HG02763 (cell line): Measurements from ENCODE around the gene DPP4.
"Not testable (repeated sequence)": the region's sequence is repeated elsewhere in the genome, so short reads cannot be mapped to it uniquely, and the experiment has no call there.

Source experiments
- ATAC-seq: cut with Tn5 transposase; IDR thresholded peaks from one replicate; pipeline ENCODE4 v1.9.1; 2021; ENCODE audit warnings: mild to moderate bottlenecking, moderate library complexity; ENCODE audit not compliant: unreplicated experiment

Gene DPP4

DNA sequence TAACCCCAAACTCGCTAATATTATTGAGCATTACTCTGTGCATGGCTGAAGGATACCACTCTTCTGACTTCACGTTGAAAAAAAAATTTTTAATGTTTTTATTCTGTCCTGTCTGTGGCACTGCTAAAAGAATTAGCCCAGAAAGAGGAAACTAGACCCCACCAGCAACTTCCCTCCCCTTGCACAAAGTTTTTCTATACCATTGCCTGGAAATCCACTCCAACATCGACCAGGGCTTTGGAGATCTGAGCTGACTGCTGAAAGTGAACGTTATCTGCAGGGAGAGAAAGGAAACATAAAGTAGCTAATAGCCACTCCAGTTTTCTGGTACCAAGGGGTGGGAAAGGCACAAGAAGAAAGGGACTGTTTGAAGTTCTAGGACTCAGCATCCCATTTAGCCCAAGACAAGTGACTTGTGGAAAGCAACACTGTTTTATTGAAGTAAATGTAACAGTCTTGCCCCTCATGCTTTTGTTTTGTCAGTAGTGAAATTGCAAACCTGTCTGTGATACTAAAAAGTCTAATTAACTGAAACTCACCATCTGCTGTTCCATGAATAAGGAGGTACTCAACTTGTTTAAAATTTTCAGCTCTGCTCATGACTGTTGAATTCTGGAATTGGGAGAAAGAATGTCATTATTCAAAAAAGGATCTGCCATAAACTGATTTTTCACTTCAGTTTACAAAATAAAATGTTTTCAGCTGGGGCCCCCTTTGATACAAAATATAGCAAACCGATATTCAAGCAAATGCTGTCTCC lies 79.1 kb downstream of the DPP4 start:
- ATAC-seq, result no peak

DNA sequence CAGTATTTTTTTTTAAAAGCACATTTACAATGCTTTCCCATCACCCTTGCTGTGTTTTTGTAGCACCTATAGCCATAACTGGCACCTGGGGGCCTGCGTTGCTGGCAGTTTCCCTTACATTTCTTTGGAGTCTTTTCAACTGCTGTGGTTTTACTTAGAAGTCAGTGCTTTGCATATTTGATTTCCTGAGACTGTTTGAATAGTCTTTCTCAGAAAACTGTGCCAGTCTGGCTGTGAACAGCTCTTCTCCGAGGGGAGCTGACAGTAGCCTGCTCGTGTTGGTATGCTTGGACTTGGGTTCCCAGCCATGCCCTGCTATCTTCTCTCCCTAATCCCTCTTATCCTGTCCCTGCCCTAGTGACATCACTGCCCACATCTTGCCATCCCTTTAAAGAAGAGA lies 81.5 kb downstream of the DPP4 start:
- ATAC-seq, result peak; percentile 82

DNA sequence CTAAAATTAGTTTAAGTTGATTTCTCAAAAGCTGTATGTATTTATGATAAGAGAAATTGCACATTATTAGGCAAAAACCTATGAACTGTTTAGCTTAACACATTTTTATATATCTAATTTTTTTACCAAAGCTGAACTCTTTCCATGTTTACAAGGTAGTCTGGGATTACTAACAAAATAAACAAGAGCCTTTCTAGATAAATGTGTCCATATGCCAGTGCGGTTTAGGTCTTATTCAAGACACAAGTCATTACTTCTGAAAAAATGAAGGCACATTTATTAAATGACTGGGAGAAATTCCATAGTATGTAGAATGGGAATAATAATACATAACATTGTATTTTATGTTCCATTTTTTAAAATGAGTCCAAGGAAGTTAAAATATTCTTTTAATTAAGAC lies 82.0 kb downstream of the DPP4 start:
- no peak for ATAC-seq

DNA sequence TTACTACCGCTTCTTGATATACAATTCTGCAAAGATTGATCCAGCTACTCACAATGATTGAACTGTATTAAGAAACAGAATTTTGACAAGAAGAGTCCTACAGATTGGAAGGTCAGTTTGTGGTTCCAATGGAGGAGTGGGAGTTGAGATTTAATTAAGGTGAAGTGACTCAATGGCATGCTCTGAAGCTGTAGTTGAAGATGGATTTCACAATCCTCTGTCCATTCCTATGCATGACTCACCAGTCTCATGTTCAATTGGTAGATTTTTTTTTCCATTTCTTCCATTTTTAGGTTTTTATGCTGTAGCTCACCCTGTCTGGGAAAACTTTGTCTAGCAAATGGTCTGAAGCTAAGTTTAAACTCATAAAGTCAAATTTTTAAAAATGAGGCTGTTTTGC lies 83.3 kb downstream of the DPP4 start:
- no peak for ATAC-seq

DNA sequence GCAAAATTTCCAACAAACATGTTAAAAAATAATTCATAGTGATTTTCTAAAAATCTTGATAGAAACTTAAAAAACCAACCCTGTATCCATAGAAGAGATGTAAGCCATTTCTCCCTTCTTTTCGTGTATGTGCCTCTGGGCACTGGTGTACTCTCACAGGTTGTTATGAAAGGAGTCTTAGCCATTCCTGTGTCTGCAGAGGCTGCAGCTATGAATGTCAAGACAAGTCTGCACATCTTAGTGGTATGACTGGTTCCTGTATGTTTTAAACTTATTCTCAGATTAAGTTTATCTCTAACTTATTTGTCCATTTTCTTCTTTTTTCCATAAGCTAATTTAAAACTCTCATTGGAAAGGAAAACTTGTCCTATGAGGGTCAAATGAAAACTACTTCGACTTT lies 84.0 kb downstream of the DPP4 start:
- ATAC-seq, result no peak

DNA sequence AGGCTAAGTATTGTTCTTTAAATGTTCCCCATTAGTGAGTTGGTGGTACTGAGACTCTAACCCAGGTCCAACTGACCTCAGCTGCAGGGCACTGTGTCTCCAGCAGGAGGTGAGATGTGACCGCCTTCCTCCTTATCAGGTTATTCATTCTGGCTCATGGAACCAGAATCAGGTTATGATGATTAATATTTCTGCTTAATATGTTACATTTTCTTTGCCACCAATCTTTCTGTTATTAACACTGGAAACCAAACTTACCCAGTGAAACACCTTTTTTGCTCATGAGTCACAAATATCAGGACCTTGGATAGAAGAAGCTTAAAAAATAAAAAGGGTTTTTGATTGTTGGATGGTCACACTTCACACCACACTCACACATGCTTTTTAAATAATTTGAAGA lies 85.4 kb downstream of the DPP4 start:
- no peak for ATAC-seq

DNA sequence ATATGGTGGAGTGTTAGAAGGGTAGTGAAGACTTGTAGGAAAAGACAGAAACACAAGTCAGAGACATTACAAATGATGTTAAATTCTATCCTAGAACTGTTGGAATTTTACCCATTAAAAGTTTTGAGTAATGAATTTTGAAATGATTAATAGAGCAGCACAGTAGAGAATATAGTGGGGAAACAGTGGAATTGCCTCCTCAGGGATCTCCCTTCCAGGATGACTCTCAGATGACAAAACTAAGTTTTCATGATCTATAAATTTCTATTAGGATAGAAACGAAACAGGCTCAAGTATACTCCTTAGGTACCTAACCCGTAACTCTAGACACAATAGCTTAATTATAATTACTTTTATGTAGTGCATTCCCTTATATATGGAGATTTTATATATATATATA lies 86.7 kb downstream of the DPP4 start:
- no peak for ATAC-seq

DNA sequence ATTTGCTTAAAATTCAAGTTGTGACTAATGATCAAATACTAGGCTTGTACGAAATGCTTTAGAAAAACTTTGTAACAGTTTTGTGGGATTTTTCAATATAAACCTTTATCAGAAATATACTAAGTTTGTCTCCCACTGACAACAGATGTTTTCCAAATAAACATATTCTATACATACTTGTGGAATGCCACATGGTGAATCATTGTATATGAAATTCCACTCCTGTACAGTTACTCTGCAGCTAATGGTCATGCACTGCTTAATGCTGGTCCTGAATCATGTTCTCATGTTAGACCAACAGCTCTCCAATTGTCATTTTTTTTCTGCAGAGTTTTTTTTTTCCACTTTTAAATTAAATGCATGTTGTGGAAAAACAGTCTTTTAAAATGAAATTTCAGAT lies 90.1 kb downstream of the DPP4 start:
- no peak for ATAC-seq

DNA sequence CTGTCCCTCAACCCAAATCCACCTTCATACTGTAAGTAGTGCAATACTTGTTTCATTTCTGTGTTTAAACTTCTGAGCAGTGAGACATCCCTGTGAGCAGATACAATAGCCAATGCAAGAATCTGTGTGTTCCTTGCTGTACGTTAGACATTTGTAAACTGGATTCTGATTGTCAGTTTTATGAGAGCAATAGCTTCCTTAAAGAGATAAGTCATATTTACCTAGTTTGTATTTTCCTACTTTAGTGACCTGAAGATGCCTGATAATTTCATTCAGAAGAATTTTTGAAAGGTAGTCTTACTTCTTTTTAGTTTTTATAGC lies 90.7 kb downstream of the DPP4 start:
- ATAC-seq, result no peak

DNA sequence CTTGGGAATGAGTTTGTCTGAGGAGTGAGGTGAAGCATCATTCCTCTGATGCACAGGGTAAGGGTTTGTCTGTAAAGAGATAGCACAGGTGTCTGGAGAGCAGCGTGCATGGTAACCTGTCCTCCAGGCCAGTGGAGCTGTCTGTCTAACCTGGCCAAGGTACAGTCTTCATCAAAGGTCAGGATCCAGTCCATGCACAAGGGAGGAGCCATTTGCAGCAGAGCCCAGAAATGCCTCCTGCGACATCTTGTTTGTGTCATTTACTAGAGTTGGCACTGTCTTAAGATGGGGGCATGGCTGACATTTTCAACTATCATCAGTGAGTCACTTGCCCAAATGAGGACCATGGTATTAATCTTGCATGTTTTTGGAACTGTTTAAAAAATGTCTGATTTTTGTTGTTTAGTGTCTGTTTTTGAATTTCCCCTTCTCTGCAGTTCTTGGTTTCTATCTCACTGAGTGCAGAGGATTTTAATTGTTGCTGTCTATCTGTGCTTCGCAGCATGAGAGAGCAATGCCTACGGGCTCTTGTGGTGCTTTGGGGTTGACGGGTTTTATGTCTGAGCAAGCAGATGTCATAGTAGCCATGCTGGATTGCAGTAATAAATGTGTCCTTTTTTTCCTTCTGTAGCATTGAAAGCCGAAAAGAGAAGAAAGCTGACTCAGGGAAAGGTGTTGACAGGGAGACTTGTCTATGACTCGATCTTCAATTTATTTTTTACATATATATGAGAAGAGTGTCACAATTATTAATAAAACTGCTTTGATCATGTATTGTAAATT lies 91.3 kb downstream of the DPP4 start:
- no peak for ATAC-seq

DNA sequence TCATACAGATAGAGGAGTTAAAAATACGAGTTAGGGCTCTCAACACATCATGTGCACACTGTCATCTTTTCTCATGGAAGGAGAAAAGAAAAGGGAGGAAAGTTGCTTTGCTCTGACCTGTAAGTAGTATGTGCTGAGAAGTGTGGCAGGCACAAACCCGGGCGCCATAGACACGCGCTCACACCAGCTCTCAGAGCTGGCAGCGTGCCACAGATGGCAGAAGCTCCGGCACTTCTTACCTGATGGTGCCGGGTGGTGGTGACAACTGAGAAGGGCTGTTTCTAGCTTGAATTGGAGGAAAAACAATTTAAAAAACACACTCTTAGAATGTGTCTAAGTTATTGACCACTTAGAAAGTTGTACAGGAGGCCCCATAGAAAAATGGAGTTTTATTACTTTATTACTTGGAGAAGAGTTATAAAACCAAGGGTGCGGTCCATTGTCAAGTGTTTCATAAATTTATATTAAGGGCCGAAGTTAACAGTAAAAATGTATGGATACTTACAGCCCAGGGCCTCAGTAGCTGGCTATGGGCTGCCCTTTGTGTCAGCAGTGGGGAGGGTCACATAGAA lies 92.2 kb downstream of the DPP4 start:
- ATAC-seq, result no peak

DNA sequence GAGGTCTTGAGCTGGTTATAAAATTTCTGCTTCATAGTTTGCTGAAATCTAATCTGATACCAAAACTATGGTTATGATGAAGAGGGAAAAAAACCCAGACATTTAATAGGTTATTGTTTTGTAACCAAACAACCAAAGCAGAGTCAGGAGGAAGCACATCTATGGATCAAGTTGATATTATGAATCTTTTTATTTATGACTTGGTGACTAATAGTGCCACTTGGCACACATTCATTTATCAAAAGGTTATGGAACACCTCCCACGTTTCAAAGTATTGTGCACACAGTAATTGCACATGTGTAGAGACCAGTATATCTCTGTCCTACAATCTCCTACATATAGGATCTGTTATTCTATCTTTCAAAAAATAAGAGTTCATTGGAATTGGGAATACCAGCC lies 93.0 kb downstream of the DPP4 start:
- no peak for ATAC-seq

DNA sequence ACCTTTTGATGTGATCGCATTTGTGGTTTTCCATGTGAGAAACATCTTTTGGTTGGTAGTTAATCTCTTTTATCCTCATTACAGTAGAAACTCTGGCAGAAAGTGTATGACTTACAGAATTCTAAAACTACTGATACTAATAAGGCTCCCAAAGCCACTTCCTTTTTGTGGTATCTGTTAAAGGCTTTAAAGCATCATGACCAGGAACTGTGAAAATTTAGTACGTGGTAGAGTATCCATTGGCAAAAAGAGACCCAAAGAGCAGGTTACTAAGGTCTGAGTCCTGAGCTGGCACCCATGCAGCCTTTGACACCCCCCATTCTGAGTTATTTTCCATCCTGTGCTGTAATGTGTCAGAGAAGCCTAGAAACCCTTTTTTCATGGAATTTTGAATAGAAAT lies 94.5 kb downstream of the DPP4 start:
- ATAC-seq, result no peak

DNA sequence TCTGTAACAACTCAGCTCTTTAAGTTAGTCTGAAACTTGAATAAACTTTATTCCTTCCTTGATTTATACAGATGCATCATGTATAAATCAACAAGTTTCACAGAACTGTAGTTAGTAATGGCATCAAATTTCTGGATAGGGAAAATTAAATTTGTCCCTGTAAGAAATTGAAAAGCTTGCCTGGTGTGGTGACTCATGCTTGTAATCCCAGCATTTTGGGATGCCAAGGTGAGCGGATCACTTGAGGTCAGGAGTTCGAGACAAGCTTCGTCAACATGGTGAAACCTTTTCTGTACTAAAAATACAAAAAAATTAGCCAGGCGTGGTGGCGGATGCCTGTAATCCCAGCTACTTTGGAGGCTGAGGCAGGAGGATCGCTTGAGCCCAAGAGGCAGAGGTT lies 96.1 kb downstream of the DPP4 start:
- not testable (repeated sequence) for ATAC-seq

DNA sequence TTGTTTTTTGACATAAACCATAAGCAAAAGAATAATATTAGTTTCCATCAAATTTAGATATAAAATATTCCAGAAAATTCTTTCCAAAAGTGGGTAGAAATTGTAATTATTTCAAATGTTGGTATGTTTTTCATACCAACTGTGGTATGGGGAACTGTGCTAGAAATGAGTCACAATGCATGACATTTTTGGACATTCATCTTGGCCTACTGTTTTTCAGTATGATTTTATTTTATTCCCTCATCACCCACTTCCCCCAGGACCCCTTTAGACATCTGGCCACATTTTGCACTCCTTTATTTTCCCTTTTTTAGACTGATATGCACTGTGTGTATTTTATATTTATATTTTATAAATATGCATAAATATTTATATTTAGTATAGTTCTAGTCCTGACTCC lies 97.1 kb downstream of the DPP4 start:
- no peak for ATAC-seq

DNA sequence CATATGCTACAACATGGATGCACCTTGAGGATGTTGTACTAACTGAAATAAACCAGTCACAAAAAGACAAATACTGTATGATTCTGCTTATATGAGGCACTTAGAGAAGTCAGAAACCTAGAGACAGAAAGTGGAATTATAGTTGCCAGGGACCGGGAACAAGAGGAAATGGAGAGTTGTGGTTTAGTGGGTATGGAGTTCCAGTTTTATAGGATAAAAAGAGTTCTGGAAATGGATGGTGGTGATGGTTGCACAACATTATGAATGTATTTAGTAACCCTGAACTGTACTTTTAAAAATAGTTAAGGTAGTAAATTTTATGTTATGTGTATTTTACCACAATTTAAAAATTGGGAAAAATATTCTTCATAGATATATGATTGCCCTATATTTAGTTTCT lies 97.7 kb downstream of the DPP4 start:
- ATAC-seq, result no peak

DNA sequence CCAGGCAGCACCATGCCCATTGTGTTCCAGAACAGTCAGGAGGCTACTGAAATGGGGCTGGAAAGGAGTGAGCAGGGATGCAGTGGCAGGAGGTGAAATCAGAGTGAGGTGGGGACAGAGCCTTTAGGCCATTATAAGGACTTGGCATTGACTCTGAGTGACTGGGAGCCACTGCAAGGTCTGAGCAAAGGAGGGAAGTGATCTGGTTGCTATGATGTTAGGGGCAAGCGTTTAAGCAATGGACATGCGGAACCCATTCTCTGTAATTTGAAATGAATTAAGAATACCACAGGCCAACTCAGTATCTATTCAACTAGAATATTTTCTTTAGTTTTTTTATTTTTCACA lies 98.2 kb downstream of the DPP4 start:
- no peak for ATAC-seq

DNA sequence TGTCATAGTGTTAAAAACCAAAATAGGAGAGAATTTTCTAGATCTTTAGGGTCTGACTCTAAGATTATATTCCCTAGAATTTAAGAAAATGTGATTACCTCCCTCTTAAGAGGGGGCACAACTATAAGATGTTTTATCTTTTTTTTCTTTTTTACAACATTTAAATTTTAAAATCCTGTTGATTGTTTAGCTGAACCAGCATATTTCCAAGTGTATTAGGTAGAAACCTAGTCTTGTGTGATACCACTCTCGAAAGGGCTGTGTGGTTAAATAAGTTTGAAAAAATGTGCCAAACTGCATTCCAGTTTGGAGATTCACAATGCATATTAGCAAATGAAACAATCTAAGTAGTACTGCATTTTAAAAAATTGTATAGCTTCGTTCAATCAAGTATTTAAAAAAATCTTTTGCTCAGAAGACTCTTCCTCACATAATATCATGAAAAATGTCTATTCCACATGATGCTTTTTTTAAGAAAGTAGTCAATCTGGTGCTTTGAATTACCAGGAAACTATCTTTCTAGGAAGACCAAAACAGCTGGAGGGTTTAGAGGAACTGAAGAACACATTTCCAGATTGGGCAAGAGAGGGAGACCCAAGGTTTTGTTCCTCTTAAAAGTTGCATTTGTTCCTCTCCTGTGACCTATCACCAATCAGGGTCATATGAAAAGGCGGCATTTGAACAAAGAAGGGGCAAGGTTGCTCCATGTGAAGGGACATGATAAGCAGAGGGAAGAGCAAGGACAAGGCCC lies 98.8 kb downstream of the DPP4 start:
- ATAC-seq, result no peak

DNA sequence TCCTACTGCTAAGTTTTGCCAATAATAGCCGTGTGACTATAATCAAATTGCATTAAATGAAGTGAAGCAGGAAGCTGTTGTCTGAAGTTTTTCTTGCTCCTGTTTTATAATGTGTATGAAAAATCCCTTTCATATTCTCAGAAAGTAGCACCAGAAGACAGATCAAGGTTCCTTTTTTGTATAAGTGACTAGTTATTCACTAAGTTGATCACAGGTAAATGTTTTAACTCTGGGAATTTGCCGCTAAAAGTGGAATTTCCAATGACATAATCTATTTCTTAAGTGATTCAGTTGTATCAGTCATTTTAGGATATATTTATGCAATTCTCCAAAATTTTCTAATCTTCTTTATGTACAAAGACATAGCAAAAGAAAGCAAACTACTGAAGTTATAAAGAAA lies 99.6 kb downstream of the DPP4 start:
- no peak for ATAC-seq

DNA sequence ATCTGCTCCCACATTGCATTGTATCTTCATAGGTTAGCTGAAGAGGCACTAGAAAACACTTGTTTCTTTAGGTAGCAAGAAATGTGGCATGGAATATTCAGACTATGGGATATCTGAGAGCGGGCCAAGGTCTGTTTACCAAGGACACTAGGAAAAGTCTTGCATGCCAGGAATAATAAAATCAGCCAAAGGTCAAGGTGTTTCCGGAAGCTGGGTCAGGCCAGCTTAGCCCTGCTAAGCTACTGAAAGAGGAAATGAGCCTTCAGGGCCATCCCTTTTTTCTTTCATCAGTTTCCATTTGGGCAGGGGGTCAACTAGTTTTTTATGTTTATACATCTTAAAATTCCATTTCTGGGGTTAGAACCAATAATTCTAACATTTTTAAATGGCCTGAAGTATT lies 101.1 kb downstream of the DPP4 start:
- ATAC-seq, result no peak

DNA sequence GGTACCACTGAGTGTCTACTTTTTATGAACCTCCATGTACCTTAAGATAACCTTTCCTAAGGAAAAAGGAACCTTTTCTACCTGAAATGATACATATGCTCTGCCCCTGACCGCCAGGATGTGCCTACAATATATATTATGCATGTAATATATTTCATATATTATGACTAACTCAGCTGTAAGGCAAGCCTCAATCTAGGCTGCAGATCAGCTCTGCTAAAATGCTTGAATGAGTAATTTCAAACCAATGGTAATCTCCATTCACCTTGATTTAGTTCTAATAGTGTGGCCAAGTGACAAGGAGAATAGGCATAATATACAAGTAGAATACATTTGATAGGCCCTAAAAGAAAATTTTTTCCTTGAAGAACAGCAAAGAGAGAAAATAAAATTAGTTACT lies 101.8 kb downstream of the DPP4 start:
- ATAC-seq, result no peak

DNA sequence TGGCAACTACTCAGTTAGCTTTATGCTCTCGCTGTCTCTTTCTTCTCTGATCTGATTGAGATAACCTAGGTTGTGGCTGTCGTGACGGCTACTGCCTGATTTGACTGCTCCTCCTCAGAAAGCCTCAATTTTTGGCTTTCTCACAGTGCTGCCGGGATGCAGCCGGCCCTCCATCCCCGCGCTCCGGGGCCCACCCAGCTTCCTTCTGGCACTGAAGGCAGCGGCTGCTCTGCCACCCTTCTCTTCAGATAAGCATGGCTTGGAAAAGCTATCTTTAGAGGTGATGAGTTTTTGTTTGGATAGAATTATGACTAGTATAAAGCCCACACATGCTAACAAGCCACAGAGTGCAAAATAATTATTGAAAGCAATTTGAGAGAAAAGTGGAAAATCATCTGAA lies 102.5 kb downstream of the DPP4 start:
- ATAC-seq, result no peak
